Liver (tissue), 3 donors: ENCODE measurements around the gene MID1.

ENCODE experiments used
- SP1 ChIP-seq: IDR thresholded peaks from 2 replicates; pipeline ENCODE4 v1.6.1; 2018; ENCODE audit warnings: antibody characterized with exemption, mild to moderate bottlenecking
- YY1 ChIP-seq: IDR thresholded peaks from 2 replicates; pipeline ENCODE4 v1.6.1; 2016; ENCODE audit warnings: antibody characterized with exemption, mild to moderate bottlenecking
- TF ChIP-seq, protein P1 (sequence below): fragments of 150-350 bp; IDR thresholded peaks from 2 replicates; pipeline ENCODE4 v1.5.1; 2017; ENCODE audit warnings: improper control_type of control experiment, low read depth, low read length; ENCODE audit not compliant: missing input control
- donor health status: healthy.
- donor health status: healthy.

- TF ChIP-seq YY1 (no peak), SP1 (no peak)
- TF ChIP-seq, protein P1, sequence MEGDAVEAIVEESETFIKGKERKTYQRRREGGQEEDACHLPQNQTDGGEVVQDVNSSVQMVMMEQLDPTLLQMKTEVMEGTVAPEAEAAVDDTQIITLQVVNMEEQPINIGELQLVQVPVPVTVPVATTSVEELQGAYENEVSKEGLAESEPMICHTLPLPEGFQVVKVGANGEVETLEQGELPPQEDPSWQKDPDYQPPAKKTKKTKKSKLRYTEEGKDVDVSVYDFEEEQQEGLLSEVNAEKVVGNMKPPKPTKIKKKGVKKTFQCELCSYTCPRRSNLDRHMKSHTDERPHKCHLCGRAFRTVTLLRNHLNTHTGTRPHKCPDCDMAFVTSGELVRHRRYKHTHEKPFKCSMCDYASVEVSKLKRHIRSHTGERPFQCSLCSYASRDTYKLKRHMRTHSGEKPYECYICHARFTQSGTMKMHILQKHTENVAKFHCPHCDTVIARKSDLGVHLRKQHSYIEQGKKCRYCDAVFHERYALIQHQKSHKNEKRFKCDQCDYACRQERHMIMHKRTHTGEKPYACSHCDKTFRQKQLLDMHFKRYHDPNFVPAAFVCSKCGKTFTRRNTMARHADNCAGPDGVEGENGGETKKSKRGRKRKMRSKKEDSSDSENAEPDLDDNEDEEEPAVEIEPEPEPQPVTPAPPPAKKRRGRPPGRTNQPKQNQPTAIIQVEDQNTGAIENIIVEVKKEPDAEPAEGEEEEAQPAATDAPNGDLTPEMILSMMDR = no peak
These were observed 169.4 kb downstream of the MID1 start for GRCh38 chrX:10450959-10451355.
